ENCODE results near the gene NTN1.
"Not testable (repeated sequence)": the region's sequence is repeated elsewhere in the genome, so short reads cannot be mapped to it uniquely, and the experiment has no call there.

The NTN1 gene

GRCh38 chr17:9249245-9249953, 228.1 kb downstream of the NTN1 start:
- no peak overlapping the region for H3K27ac ChIP-seq
- H3K36me3 ChIP-seq = peaks cover 18% of the 10 kb centered on the region
- no peak for TF ChIP-seq Cebpa-rat (IDR thresholded peaks at IDR 0.05)
- no peak overlapping the region for H3K9ac ChIP-seq
- 0 out of 2 replicates have a peak, but pooled peaks cover 6% of the 10 kb centered on the region for H3K27me3 ChIP-seq
- peaks cover 10% of the 10 kb centered on the region; the same call in 1 of the 2 replicates for H4K20me1 ChIP-seq
- peaks cover 23% of the 10 kb centered on the region for H3K4me1 ChIP-seq
- H3K9me3 ChIP-seq = no peaks in the 10 kb centered on the region
- no peak overlapping the region for H3K4me3 ChIP-seq
- H3K4me2 ChIP-seq = no peak overlapping the region

GRCh38 chr17:9251273-9251672, 230.0 kb downstream of the NTN1 start:
- peaks cover 42% of the 10 kb centered on the region for H3K4me1 ChIP-seq

GRCh38 chr17:9253308-9253707, 232.0 kb downstream of the NTN1 start:
- H3K27ac ChIP-seq = no peak overlapping the region
- H3K27me3 ChIP-seq = peaks cover 12% of the 10 kb centered on the region; the same call in 1 of the 2 replicates
- TF ChIP-seq Cebpa-rat (IDR thresholded peaks at IDR 0.05) = peak; percentile 94
- peaks cover 27% of the 10 kb centered on the region for H4K20me1 ChIP-seq
- no peak overlapping the region for H3K4me3 ChIP-seq
- H3K9ac ChIP-seq = no peak overlapping the region
- peak overlapping the region; percentile 30; the same call in 1 of the 2 replicates for H3K4me2 ChIP-seq
- peaks cover 62% of the 10 kb centered on the region for H3K4me1 ChIP-seq
- H3K9me3 ChIP-seq = no peaks in the 10 kb centered on the region
- H3K36me3 ChIP-seq = peaks cover 9% of the 10 kb centered on the region; the same call in 1 of the 2 replicates

More at GRCh38 chr17:9251273-9251672, 230.0 kb downstream of the NTN1 start:
- 0 out of 2 replicates have a peak, but pooled peaks cover 6% of the 10 kb centered on the region for H3K27me3 ChIP-seq
- H3K27ac ChIP-seq = no peak overlapping the region
- TF ChIP-seq Cebpa-rat (IDR thresholded peaks at IDR 0.05) = no peak
- H3K9me3 ChIP-seq = no peaks in the 10 kb centered on the region
- H3K4me2 ChIP-seq = no peak overlapping the region
- H3K4me3 ChIP-seq = no peak overlapping the region
- peaks cover 7% of the 10 kb centered on the region for H4K20me1 ChIP-seq
- H3K9ac ChIP-seq = no peak overlapping the region
- H3K36me3 ChIP-seq = peaks cover 18% of the 10 kb centered on the region

- no peak overlapping the region for H3K9ac ChIP-seq
- no peaks in the 10 kb centered on the region; the same call in 1 of the 2 replicates for H3K36me3 ChIP-seq
- H4K20me1 ChIP-seq = peaks cover 42% of the 10 kb centered on the region
- 0 out of 2 replicates have a peak overlapping the region, but pooled peaks have one; percentile 37 for H3K4me2 ChIP-seq
- H3K27me3 ChIP-seq = peaks cover 25% of the 10 kb centered on the region
- H3K9me3 ChIP-seq = no peaks in the 10 kb centered on the region
- no peak for TF ChIP-seq Cebpa-rat (IDR thresholded peaks at IDR 0.05)
- H3K4me3 ChIP-seq = no peak overlapping the region
- H3K27ac ChIP-seq = no peak overlapping the region
- H3K4me1 ChIP-seq = peaks cover 78% of the 10 kb centered on the region
Observed at GRCh38 chr17:9254841-9255240, 233.5 kb downstream of the NTN1 start.

GRCh38 chr17:9255833-9256232, 234.5 kb downstream of the NTN1 start:
- Histone ChIP-seq H3K9me3 (no peaks in the 10 kb centered on the region), H4K20me1 (peaks cover 50% of the 10 kb centered on the region), H3K4me2 (peak overlapping the region; percentile 86), H3K36me3 (no peaks in the 10 kb centered on the region), H3K27ac (no peak overlapping the region), H3K4me1 (peaks cover 74% of the 10 kb centered on the region), H3K4me3 (0 out of 2 replicates have a peak overlapping the region, but pooled peaks have one; percentile 38), H3K9ac (no peak overlapping the region), H3K27me3 (peaks cover 25% of the 10 kb centered on the region)
- no peak for TF ChIP-seq Cebpa-rat (IDR thresholded peaks at IDR 0.05)

- peak overlapping the region; percentile 38; the same call in 1 of the 2 replicates for H3K4me3 ChIP-seq
- peaks cover 69% of the 10 kb centered on the region for H3K4me1 ChIP-seq
- no peak for TF ChIP-seq Cebpa-rat (IDR thresholded peaks at IDR 0.05)
- H3K9ac ChIP-seq = no peak overlapping the region
- H3K27me3 ChIP-seq = peaks cover 25% of the 10 kb centered on the region
- H3K36me3 ChIP-seq = no peaks in the 10 kb centered on the region
- H3K4me2 ChIP-seq = peak overlapping the region; percentile 86
- peaks cover 54% of the 10 kb centered on the region for H4K20me1 ChIP-seq
- no peak overlapping the region for H3K27ac ChIP-seq
- H3K9me3 ChIP-seq = no peaks in the 10 kb centered on the region
Observed at GRCh38 chr17:9256361-9256750, 235.0 kb downstream of the NTN1 start.

- TF ChIP-seq Cebpa-rat (IDR thresholded peaks at IDR 0.05) = no peak
- peak overlapping the region; percentile 86 for H3K4me2 ChIP-seq
- H3K4me1 ChIP-seq = peaks cover 67% of the 10 kb centered on the region
- H3K9ac ChIP-seq = no peak overlapping the region
- no peaks in the 10 kb centered on the region for H3K36me3 ChIP-seq
- no peaks in the 10 kb centered on the region for H3K9me3 ChIP-seq
- peak overlapping the region; percentile 38; the same call in 1 of the 2 replicates for H3K4me3 ChIP-seq
- peaks cover 25% of the 10 kb centered on the region for H3K27me3 ChIP-seq
- 0 out of 2 replicates have a peak overlapping the region, but pooled peaks have one; percentile 2 for H3K27ac ChIP-seq
- H4K20me1 ChIP-seq = peaks cover 59% of the 10 kb centered on the region
Observed at GRCh38 chr17:9256751-9257629, 235.7 kb downstream of the NTN1 start.

- not testable (repeated sequence) for H3K36me3 ChIP-seq, H3K9ac ChIP-seq, H3K4me3 ChIP-seq, H3K27ac ChIP-seq, H3K9me3 ChIP-seq
- Histone ChIP-seq H4K20me1 (peaks cover 61% of the 10 kb centered on the region), H3K4me1 (peaks cover 66% of the 10 kb centered on the region), H3K4me2 (peak overlapping the region; percentile 86), H3K27me3 (peaks cover 25% of the 10 kb centered on the region)
Observed at GRCh38 chr17:9257630-9257965, 236.3 kb downstream of the NTN1 start.

- Histone ChIP-seq H3K4me2 (peak overlapping the region; percentile 86), H3K9ac (no peak overlapping the region), H4K20me1 (peaks cover 61% of the 10 kb centered on the region)
Observed at GRCh38 chr17:9258115-9259015, 237.1 kb downstream of the NTN1 start.

More at GRCh38 chr17:9258115-9259015, 237.1 kb downstream of the NTN1 start:
- peaks cover 58% of the 10 kb centered on the region for H3K4me1 ChIP-seq
- no peaks in the 10 kb centered on the region for H3K36me3 ChIP-seq
- H3K4me3 ChIP-seq = no peak overlapping the region
- H3K27me3 ChIP-seq = peaks cover 23% of the 10 kb centered on the region
- H3K9me3 ChIP-seq = no peaks in the 10 kb centered on the region
- H3K27ac ChIP-seq = no peak overlapping the region
- TF ChIP-seq Cebpa-rat (IDR thresholded peaks at IDR 0.05) = no peak
